AG20443 (cell line): ENCODE results near the gene DAPK2.
"Not testable (repeated sequence)": the region's sequence is repeated elsewhere in the genome, so short reads cannot be mapped to it uniquely, and the experiment has no call there.

Source experiments
- DNase-seq: peaks from one replicate; pipeline ENCODE4 v3.0.0; 2012; ENCODE audit warnings: low spot score, mixed read lengths

DAPK2 gene

GRCh38 chr15:64053674-64054073 is 7.4 kb upstream of the DAPK2 start:
- DNase-seq = not testable (repeated sequence)

GRCh38 chr15:64052925-64053491 is 6.7 kb upstream of the DAPK2 start:
- DNase-seq = no peak

DNA sequence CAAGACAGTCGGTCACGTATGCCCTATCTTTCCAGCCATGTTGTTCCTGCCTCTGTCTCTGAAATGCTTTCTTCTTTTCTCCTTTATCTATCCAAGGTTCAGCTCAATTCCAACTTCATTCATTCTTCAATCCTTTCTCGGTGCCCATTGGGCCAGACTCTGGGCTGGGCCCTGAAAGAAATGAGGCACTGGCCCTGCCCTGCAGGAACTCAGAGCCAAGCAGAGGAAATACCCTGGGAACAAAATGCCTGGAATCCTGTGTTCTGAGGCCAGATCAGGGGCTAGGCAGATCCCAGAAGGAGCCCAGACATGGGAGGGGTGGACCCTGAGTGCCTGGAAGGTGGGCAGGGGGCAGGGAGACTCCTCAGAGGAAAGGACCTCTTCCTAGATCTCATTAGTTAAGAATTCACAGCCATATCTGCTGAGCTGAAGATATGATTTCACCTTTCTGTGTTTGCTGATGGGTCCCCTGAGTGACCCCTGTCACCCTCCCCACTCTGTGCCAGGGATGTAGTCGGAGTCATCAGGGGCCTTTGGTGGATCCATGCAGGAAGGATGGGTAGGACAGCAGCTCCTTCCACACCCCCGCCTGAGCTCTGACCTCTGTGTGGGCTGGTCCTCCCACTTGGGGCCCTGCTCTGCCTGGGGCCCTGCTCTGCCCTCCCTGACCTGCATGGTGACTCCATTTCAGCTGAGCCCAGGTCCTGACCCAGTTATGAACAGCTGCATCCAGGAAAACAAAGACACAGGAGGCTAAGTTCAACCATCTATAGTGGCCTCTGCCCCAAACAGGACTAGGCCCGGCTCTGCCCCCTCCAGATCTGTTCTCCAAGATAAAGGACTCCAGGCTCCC is 5.3 kb upstream of the DAPK2 start:
- DNase-seq = no peak

DNA sequence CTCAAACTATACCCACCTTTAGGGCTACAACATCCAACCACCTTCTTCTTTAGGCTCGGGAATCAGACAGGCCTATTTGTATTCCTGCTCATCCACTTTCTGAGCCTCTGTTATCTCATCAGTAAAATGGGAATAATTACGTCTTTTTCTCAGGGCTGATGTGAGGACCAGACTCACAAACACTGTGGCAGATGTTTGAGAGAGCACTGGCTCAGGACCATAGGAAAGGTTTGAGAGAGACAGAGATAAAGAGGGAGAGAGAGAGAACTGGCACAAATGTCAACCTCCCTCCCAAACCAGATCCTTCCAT is 4.8 kb upstream of the DAPK2 start:
- DNase-seq = no peak

- DNase-seq = no peak
Observed at GRCh38 chr15:64050281-64051092, 4.2 kb upstream of the DAPK2 start.

DNA sequence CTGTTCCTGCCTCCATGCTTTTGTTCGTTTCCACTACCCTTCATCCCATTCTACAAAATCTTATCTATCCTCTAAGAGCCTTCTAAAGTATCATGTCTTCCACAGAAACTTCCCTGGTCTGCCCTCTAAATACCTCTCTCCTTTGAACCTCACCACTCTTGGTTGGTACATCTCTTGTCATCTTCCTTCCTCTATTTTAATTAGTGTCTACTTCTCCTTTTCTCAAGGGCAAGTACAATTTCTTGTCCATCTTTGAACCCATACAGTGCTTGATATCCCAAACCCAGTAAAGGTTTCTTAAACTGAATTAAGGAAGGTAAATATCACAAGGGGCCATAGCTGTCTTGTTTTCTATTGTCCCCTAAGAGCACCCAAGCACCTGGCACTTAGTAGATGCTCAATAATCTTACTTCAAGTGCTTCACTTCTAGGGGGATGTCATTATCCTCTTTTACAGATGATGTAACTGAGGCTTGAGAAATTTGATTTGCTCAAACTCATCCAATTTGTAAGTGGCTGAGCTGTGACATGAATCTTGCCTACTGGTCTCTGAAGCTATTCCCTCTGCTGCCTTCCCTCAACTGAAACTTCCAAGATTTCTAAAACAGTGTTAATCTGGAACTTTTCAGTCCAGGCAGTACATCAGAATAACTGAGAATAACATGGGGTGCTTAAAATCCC is 2.6 kb upstream of the DAPK2 start:
- DNase-seq = no peak

DNA sequence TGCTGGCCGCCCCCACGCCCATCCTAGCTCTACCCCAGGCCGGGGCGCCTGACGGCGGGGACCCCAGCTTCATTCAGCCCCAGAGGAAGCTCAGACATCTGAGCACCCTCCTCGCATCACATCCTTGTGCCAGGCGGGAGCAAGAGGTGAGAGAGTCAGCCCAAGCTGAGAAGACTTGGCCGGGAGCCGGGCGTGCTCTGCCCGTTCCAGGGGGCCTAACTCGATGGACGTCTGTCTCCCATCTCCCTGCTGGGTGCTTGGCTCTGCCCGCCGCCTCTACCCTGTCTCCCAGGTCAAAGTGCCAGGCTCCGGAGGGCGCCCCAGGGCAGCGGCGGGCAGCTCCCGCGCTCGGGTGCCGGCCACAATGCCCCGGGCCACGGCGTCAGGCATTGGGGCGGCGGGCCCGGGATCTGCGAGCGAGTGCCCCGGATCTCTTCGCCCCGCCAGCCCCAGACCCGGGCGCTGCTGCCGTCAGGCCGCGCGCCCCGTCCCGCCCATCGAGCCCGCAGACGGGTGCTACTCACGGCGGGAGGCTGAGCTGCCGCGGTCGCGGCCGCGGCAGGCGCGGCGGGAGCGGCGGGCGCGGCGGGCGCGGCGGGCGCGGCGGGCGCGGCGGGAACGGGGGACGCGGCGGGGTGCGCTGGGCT is 388 bp downstream of the DAPK2 start:
- DNase-seq = no peak

DNA sequence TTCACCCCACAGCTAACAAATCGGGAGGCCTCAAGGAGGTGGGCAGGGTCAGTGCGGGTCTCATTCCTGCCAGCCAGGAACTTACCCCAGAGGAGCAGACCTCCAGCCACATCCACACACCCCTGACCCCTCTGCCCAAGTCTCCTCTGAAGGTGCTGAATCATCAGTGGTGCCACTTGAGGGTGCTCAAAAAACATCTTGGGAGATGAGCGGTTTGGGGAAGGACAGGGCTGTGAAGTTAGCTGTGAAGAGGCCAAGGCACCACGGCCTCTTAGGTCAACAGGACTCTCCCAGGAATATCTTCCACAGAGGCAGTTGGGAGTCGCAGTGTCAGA is 1.2 kb downstream of the DAPK2 start:
- no peak for DNase-seq

- no peak for DNase-seq
Observed at GRCh38 chr15:64044300-64045100, 1.8 kb downstream of the DAPK2 start.

- no peak for DNase-seq
Observed at GRCh38 chr15:64038878-64039610, 7.2 kb downstream of the DAPK2 start.

DNA sequence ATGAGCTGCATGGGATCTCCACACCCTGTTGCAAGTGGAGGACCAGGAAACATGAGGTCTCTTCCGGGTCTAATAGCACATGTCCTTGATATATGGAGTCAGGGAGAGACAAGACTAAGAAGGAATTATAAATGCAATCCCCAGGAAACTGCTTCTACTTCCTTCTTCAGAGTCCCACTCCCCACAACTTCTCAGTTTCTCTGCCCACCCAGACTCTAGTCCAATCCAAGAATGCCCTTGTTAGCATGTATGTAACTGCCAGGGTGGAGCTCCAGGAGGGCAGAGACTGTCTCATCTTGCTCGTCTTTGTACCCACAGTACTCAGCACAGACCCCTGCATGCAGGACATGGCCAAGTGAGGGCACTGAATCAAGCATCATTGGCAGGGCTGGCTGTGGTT is 8.3 kb downstream of the DAPK2 start:
- DNase-seq = no peak

- no peak for DNase-seq
Observed at GRCh38 chr15:64037116-64037515, 9.2 kb downstream of the DAPK2 start.

- no peak for DNase-seq
Observed at GRCh38 chr15:64035525-64035924, 10.8 kb downstream of the DAPK2 start.

DNA sequence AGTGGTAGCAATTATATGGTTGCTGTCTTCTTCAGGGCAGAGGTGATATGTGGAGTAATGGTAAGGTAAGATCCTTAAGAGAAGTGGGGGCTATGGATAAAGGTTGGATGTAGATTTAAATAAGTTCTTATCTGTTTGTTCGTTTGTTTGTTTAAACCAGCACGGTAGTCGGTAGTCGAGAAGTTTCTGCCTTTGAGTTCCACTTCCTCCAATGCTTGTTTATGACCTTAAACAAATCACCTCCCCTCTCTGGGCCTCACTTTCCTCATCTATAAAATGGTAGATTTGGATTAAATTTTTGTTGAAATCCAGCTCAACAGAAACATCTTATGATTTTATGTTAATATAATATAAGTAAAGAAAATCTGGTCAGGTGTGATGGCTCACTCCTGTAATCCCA is 11.8 kb downstream of the DAPK2 start:
- no peak for DNase-seq

- no peak for DNase-seq
Observed at GRCh38 chr15:64032329-64032728, 14.0 kb downstream of the DAPK2 start.

DNA sequence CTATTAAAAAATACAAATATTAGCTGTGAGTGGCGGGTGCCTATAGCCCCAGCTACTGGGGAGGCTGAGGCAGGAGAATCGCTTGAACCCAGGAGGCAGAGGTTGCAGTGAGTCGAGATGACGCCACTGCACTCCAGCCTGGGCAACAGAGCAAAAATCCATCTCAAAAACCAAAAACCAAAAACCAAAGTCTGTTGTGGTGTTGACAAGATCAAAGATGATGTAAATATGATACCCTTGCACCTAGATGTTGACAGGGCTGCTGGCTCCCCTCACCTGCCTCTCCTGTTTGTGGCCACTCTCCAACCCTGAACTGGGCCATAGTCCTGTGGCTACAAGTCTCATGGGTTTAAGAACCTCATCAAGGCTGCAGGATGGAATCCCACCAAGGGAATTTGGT is 16.2 kb downstream of the DAPK2 start:
- no peak for DNase-seq

DNA sequence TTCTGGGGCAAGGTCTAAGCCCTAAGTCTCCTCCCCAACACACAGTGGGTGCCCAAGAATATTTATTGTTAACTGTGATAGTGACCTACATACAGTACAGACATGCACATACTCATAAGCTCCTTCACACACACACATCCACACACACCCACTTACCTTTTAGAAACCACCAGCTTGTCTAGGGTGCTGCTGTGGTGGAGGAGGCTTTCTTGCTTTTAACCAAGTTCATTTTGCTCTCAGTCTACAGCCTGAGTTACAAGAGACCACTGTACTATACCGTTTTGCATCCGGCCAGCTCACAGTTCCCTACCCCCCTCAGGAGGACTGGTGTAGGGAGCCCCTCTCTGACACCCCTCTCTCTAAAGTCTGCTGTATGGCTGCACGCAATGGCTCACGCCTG is 16.7 kb downstream of the DAPK2 start:
- no peak for DNase-seq

GRCh38 chr15:64029110-64029509 is 17.2 kb downstream of the DAPK2 start:
- no peak for DNase-seq

DNA sequence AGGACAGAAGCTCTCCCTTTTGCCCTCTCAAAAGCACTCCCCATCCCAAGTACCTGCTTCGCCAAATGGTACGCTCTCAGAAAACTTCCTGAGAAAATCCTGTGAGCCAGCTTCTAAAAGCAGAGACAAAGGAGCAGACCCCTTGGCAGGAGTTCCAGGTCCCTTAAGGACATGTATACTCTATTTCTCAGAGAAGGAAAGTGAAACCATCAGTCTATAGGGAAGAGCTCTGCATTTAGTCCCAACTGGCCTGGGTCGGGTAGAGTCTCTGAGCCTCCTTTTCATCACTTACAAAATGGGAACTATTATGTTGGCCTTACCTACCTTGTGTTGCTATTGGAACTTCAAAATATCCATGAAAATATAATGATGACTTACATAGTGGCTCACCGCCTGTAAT is 19.7 kb downstream of the DAPK2 start:
- no peak for DNase-seq

- no peak for DNase-seq
Observed at GRCh38 chr15:64024172-64025050, 21.9 kb downstream of the DAPK2 start.
